Left hindlimb (tissue), 1 donor: ENCODE results near the gene CLPTM1L.
"Not testable (repeated sequence)": the region's sequence is repeated elsewhere in the genome, so short reads cannot be mapped to it uniquely, and the experiment has no call there.

ENCODE experiments used
- DNase-seq: peaks from one replicate; pipeline ENCODE4 v3.0.0-alpha.2; 2018

The CLPTM1L gene

GRCh38 chr5:1339139-1339817 is 5.6 kb downstream of the CLPTM1L start:
- not testable (repeated sequence) for DNase-seq

- no peak for DNase-seq
Measured at GRCh38 chr5:1338506-1339070, 6.3 kb downstream of the CLPTM1L start.

GRCh38 chr5:1338196-1338490 is 6.8 kb downstream of the CLPTM1L start:
- DNase-seq = no peak

GRCh38 chr5:1337489-1338195 is 7.3 kb downstream of the CLPTM1L start:
- DNase-seq = no peak

- no peak for DNase-seq
Measured at GRCh38 chr5:1336749-1337488, 8.0 kb downstream of the CLPTM1L start.

GRCh38 chr5:1336106-1336561 is 8.8 kb downstream of the CLPTM1L start:
- no peak for DNase-seq

GRCh38 chr5:1335540-1336095 is 9.3 kb downstream of the CLPTM1L start:
- DNase-seq = no peak

GRCh38 chr5:1334831-1335539 is 9.9 kb downstream of the CLPTM1L start:
- DNase-seq = no peak

GRCh38 chr5:1333986-1334385 is 10.9 kb downstream of the CLPTM1L start:
- DNase-seq = no peak

GRCh38 chr5:1333286-1333685 is 11.6 kb downstream of the CLPTM1L start:
- not testable (repeated sequence) for DNase-seq

- no peak for DNase-seq
Measured at GRCh38 chr5:1332461-1333001, 12.4 kb downstream of the CLPTM1L start.

- DNase-seq = no peak
Measured at GRCh38 chr5:1331861-1332405, 13.0 kb downstream of the CLPTM1L start.

- no peak for DNase-seq
Measured at GRCh38 chr5:1330847-1331831, 13.8 kb downstream of the CLPTM1L start.

- peak; percentile 30 for DNase-seq
Measured at GRCh38 chr5:1330146-1330846, 14.6 kb downstream of the CLPTM1L start.

GRCh38 chr5:1329111-1329579 is 15.8 kb downstream of the CLPTM1L start:
- DNase-seq = no peak

GRCh38 chr5:1328237-1329110 is 16.4 kb downstream of the CLPTM1L start:
- peak; percentile 10 for DNase-seq

GRCh38 chr5:1326901-1327756 is 17.8 kb downstream of the CLPTM1L start:
- not testable (repeated sequence) for DNase-seq

- DNase-seq = not testable (repeated sequence)
Measured at GRCh38 chr5:1326532-1326875, 18.4 kb downstream of the CLPTM1L start.
